ENCODE data around the gene KNTC1.
A peak's percentile ranks its signal among the peaks of the same experiment; 100 is the strongest.
"Not testable (repeated sequence)": the region's sequence is repeated elsewhere in the genome, so short reads cannot be mapped to it uniquely, and the experiment has no call there.

The KNTC1 gene, protein sequence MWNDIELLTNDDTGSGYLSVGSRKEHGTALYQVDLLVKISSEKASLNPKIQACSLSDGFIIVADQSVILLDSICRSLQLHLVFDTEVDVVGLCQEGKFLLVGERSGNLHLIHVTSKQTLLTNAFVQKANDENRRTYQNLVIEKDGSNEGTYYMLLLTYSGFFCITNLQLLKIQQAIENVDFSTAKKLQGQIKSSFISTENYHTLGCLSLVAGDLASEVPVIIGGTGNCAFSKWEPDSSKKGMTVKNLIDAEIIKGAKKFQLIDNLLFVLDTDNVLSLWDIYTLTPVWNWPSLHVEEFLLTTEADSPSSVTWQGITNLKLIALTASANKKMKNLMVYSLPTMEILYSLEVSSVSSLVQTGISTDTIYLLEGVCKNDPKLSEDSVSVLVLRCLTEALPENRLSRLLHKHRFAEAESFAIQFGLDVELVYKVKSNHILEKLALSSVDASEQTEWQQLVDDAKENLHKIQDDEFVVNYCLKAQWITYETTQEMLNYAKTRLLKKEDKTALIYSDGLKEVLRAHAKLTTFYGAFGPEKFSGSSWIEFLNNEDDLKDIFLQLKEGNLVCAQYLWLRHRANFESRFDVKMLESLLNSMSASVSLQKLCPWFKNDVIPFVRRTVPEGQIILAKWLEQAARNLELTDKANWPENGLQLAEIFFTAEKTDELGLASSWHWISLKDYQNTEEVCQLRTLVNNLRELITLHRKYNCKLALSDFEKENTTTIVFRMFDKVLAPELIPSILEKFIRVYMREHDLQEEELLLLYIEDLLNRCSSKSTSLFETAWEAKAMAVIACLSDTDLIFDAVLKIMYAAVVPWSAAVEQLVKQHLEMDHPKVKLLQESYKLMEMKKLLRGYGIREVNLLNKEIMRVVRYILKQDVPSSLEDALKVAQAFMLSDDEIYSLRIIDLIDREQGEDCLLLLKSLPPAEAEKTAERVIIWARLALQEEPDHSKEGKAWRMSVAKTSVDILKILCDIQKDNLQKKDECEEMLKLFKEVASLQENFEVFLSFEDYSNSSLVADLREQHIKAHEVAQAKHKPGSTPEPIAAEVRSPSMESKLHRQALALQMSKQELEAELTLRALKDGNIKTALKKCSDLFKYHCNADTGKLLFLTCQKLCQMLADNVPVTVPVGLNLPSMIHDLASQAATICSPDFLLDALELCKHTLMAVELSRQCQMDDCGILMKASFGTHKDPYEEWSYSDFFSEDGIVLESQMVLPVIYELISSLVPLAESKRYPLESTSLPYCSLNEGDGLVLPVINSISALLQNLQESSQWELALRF (N-terminal part only)

GRCh38 chr12:122526683-122527477, at the start of gene KNTC1, which contains the start of gene RSRC2:
Gene KNTC1 (plus strand): TSS chr12:122527249. CDS start chr12:122530064, 2,815 bp downstream.
Gene RSRC2 (minus strand): TSS chr12:122526936. CDS start chr12:122526853, 83 bp downstream.
- peak; percentile 92 to 97 for DNase-seq (ENCODE audit: low read depth in 2 of 2)

DNA sequence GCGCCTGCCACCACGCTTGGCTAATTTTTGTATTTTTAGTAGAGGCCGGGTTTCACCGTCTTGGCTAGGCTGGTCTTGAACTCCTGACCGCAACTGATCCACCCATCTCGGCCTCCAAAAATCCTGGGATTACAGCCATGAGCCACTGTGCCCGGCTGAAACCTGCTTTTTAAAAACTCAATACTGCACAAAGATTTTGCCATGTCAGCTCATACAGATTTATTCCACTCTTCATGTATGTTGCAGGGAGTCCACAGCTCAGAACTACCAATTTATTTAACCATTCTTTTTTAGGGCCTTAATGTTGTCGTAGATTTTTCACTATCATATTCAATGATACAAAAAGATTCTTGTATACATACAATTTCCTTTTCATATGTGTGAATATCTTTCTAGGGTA, 46.3 kb upstream of the KNTC1 start:
- no peak for DNase-seq (ENCODE audit: low read depth in 2 of 2)

GRCh38 chr12:122481861-122482260, 45.2 kb upstream of the KNTC1 start:
- no peak for DNase-seq (ENCODE audit: low read depth in 2 of 2)

DNA sequence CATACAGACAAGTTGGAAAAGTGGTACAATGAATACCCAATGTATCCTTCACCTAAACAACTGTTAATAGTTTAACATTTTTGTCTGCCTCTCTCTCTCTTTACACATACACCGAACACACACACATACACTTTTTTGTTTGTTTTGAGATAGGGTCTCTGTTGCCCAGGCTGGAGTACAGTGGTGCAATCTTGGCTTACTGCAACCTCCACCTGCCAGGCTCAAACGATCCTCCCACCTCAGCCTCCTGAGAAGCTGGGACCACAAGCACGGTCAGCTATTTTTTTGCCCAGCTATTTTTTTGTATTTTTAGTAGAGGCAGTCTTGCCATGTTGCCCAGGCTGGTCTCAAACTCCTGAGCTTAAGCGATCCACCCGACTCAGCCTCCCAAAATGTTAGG, 43.1 kb upstream of the KNTC1 start:
- DNase-seq (ENCODE audit: low read depth in 2 of 2) = no peak

GRCh38 chr12:122484385-122484784, 42.7 kb upstream of the KNTC1 start:
- DNase-seq (ENCODE audit: low read depth in 2 of 2) = not testable (repeated sequence)

DNA sequence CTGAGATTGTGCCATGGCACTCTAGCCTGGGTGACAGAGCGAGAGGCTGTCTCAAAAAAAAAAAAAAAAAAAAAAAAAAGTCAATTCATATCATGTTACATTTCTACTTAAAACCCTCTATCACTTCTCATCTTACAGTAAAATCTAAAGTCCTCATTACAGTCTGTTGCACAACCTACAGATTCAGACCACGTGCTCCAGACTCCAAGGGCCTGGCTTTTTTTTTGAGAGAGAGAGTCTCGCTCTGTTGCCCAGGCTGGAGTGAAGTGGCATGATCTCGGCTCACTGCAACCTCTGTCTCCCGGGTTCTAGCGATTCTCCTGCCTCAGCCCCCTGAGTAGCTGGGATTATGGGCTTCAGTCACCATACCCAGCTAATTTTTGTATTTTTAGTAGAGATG, 40.7 kb upstream of the KNTC1 start:
- not testable (repeated sequence) for DNase-seq (ENCODE audit: low read depth in 2 of 2)

GRCh38 chr12:122486805-122487426, 40.1 kb upstream of the KNTC1 start:
- DNase-seq (ENCODE audit: low read depth in 2 of 2) = no peak

GRCh38 chr12:122487807-122488206, 39.2 kb upstream of the KNTC1 start:
- not testable (repeated sequence) for DNase-seq (ENCODE audit: low read depth in 2 of 2)

DNA sequence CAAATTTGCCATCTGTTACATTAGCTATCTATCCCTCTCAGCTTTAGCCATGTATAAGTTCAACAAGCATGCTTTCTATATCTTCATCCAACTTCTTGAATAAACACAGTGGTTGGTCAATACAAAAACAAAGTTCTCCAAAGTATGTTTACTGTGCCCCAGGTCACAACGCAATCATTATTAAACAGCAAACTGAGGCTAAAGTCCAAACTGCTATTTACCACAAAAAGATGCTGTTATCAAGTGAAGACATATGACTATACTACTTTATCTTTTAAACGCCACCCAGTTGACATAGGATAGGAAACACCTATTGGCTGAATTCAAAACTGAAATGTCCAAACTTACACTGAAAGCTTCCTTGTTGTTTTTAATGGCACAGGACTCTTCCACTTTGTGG, 38.0 kb upstream of the KNTC1 start:
- no peak for DNase-seq (ENCODE audit: low read depth in 2 of 2)

DNA sequence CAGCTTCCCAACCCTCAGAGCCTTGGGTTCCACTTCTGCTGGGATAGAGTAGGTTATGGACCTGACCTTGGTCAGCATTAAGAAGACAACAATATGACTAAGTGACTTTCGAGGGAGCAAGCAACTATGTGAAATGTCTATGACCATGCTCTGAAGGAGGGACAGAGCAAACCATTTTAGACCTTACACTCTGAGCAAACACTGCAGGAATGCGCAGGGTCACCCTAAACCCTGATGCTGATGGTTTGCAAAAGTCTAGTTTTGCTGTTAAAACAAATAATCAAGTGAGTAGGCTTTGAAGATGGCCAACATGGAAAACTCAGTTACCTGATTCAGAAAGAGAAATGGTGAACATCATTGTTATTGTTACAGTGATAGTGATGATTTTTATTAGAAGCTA, 35.1 kb upstream of the KNTC1 start:
- DNase-seq (ENCODE audit: low read depth in 2 of 2) = no peak

DNA sequence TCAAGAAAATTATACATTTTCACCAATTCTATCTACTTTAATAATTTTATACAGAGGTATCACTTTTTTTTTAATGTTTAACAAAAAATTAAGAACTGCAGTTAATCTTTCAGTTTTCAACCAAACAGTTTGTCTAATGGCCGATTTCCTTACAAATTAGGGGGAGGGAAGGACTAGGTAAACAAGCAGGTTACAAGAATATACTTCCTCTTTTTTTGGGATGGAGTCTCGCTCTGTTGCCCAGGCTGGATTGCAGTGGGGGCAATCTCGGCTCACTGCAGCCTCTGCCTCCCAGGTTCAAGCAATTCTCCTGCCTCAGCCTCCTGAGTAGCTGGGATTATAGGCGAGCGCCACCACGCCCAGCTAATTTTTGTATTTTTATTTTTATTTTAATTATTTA, 33.8 kb upstream of the KNTC1 start:
- DNase-seq (ENCODE audit: low read depth in 2 of 2) = not testable (repeated sequence)

GRCh38 chr12:122495258-122495657, 31.8 kb upstream of the KNTC1 start:
- DNase-seq (ENCODE audit: low read depth in 2 of 2) = no peak

DNA sequence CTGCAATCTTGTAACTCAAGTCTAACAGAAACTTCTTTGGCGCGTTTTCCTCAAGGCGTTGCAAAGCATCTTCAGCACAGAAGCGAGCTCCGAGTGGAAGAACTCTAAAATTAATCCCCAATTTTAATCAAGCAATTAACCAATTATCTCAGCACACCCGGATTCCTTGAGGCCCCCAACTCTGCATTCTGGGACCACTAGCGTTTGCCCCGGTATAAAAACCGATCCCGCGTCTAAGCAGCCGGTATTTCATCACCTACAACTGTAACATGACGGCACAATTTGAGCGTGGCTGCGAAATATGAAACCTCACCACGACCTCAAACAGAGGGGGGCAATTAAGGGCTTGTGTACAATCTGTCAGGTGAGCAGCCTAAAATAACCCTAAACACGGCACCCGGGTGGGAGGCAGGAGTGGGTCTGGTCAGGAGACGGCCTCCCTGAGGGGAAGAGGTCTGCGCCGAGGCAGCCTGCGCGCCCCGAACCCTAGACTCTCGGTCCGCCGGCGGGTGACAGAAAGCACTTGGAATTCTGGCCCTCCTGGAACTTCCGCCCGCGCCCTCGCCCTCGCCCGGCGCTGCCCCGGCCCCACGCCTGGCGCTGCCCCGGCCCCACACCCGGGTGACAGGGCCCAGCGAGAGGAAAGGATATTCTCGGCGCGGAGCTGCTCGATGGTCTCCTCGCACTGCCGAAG, 26.9 kb upstream of the KNTC1 start:
- DNase-seq (ENCODE audit: low read depth in 2 of 2) = peak; percentile 15 to 26

GRCh38 chr12:122500685-122501488, 26.2 kb upstream of the KNTC1 start, which contains the start of gene ZCCHC8:
Gene ZCCHC8 (minus strand): TSS chr12:122500932. CDS start chr12:122500840, 92 bp downstream.
- peak; percentile 93 to 95 for DNase-seq (ENCODE audit: low read depth in 2 of 2)

DNA sequence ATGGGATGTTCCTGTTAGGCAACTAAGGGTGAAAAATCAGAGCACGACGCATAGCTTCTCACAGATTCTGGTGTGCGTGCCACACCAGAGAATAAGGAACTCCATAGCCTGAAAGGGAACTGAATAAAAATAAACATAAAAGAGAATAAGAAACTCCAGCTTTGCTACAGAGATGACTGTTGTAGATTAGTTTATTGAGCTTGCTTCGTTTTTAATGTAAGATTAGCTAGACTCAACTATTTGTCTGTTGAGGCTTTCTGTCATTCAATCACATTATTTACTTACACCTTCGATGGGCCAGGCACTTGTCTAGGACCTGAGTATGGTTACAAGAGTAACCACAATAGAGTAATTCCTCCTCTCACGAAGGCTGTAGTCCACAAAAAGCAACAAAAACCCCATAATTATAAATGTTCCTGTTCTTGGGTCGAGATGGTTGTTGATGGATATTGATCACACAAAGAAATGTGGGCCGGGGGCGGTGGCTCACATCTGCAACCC, 25.5 kb upstream of the KNTC1 start:
- DNase-seq (ENCODE audit: low read depth in 2 of 2) = no peak

- DNase-seq (ENCODE audit: low read depth in 2 of 2) = no peak
Measured at GRCh38 chr12:122503147-122503751, 23.8 kb upstream of the KNTC1 start.

GRCh38 chr12:122503783-122504590, 23.1 kb upstream of the KNTC1 start:
- DNase-seq (ENCODE audit: low read depth in 2 of 2) = no peak
